ENCODE results near the gene GSK3B. TPM values are rescaled to one million over a fixed set of nuclear protein-coding genes. Genes with fewer than 3 reads are reported as not detected.

Gene GSK3B
- total and polyA plus RNA-seq, 2 donors from 2014 or later, result 6.4 to 52.1 TPM

DNA sequence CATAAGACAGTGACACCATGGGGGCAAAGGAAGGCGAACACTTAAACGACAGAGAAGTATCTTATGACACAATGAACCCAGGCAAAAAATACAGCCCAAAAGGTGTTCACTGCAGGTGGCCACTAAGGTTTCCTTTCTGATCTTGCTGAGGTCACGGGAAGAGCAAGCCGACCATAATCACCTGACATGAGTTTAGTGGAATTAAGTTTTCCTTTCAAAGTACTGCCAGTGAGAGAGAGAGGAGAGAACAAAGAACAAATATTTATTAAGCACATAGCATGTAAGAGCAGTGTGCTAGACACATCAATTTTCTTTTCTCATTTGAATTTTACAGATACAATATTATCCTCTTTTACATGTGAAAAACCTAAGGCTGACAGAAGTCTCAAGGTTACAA is 210.1 kb downstream of the GSK3B start:
- Histone ChIP-seq H3K36me3 (ENCODE audit: control insufficient read depth in 2 of 3, insufficient read depth in 3 of 3, low read length in 3 of 3) (peaks cover 0 to 9% (median 3%) of the 10 kb centered on the region in 3 donors), H3K4me1 (ENCODE audit: control insufficient read depth in 2 of 3, insufficient read depth in 2 of 3, low read depth in 1 of 3, low read length in 3 of 3) (no peaks in the 10 kb centered on the region), H3K9ac (ENCODE audit: low read length in 3 of 3) (no peak overlapping the region), H3K9me3 (ENCODE audit: control insufficient read depth in 2 of 3, insufficient read depth in 1 of 3, low read length in 3 of 3) (no peaks in the 10 kb centered on the region), H3K27me3 (ENCODE audit: control insufficient read depth, insufficient read depth, low read length) (no peaks in the 10 kb centered on the region), H3K27ac (ENCODE audit: low read depth in 2 of 2, low read length in 2 of 2) (no peak overlapping the region), H3K4me3 (ENCODE audit: low read length in 3 of 3) (no peak overlapping the region)
- DNase-seq (no peak), FAIRE-seq (no peak)
- intact Hi-C loops (cut with DNase I), result no loop called here
- no peak for TF ChIP-seq CTCF (IDR thresholded peaks at IDR 0.05; ENCODE audit: borderline replicate concordance, extremely low read depth, insufficient read depth)

GRCh38 chr3:119883461-119884160 is 210.6 kb downstream of the GSK3B start:
- intact Hi-C loops (cut with DNase I), result no loop called here
- Histone ChIP-seq H3K9ac (ENCODE audit: low read length in 3 of 3) (no peak overlapping the region), H3K9me3 (ENCODE audit: control insufficient read depth in 2 of 3, insufficient read depth in 1 of 3, low read length in 3 of 3) (no peaks in the 10 kb centered on the region), H3K36me3 (ENCODE audit: control insufficient read depth in 2 of 3, insufficient read depth in 3 of 3, low read length in 3 of 3) (peaks cover 0 to 5% (median 3%) of the 10 kb centered on the region in 3 donors), H3K4me1 (ENCODE audit: control insufficient read depth in 2 of 3, insufficient read depth in 2 of 3, low read depth in 1 of 3, low read length in 3 of 3) (no peaks in the 10 kb centered on the region), H3K27ac (ENCODE audit: low read depth in 2 of 2, low read length in 2 of 2) (no peak overlapping the region), H3K27me3 (ENCODE audit: control insufficient read depth, insufficient read depth, low read length) (no peaks in the 10 kb centered on the region), H3K4me3 (ENCODE audit: low read length in 3 of 3) (no peak overlapping the region)
- TF ChIP-seq CTCF (IDR thresholded peaks at IDR 0.05; ENCODE audit: borderline replicate concordance, extremely low read depth, insufficient read depth), result no peak
- DNase-seq (no peak), FAIRE-seq (no peak)

DNA sequence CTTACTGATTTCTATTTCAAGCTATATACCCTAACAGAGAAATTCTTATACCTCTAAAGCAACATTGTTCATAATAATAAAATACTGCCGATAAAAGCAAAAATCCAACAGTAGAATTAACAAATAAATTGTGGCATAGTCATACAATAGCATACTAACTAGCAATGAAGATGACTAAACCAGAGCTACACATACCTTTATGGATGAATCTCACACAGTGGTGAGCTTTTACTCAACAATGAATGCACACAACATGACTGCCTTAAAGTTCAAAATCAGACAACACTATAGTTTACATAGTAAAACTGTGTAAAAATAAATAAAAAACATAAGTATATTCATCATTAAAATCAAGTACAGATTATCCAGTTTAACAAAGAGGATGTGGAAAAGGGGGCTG is 213.3 kb downstream of the GSK3B start:
- no peaks in the 10 kb centered on the region for H3K9me3 ChIP-seq (ENCODE audit: control insufficient read depth in 2 of 3, insufficient read depth in 1 of 3, low read length in 3 of 3)
- no peaks in the 10 kb centered on the region for H3K4me1 ChIP-seq (ENCODE audit: control insufficient read depth in 2 of 3, insufficient read depth in 2 of 3, low read depth in 1 of 3, low read length in 3 of 3)
- DNase-seq, result no peak
- H3K36me3 ChIP-seq (ENCODE audit: control insufficient read depth in 2 of 3, insufficient read depth in 3 of 3, low read length in 3 of 3), result peaks cover 0 to 5% (median 5%) of the 10 kb centered on the region in 3 donors
- H3K4me3 ChIP-seq (ENCODE audit: low read length in 3 of 3), result no peak overlapping the region
- FAIRE-seq, result no peak
- no peaks in the 10 kb centered on the region for H3K27me3 ChIP-seq (ENCODE audit: control insufficient read depth, insufficient read depth, low read length)
- H3K27ac ChIP-seq (ENCODE audit: low read depth in 2 of 2, low read length in 2 of 2), result no peak overlapping the region
- intact Hi-C loops (cut with DNase I), result no loop called here
- TF ChIP-seq CTCF (IDR thresholded peaks at IDR 0.05; ENCODE audit: borderline replicate concordance, extremely low read depth, insufficient read depth), result no peak
- no peak overlapping the region for H3K9ac ChIP-seq (ENCODE audit: low read length in 3 of 3)

Data from kidney (tissue), 14 donors.